ENCODE data around the gene KCNK10. TPM values are rescaled to one million over a fixed set of nuclear protein-coding genes. Genes with fewer than 3 reads are reported as not detected.

KCNK10 gene
- total and polyA plus RNA-seq, 10 donors = 0.03 to 0.13 (median 0.08) TPM; not detected in 6

GRCh38 chr14:88210426-88210825 lies 112.6 kb downstream of the KCNK10 start:
- Histone ChIP-seq H3K27ac (no peak overlapping the region), H3K4me3 (no peak overlapping the region), H3K9me3 (no peaks in the 10 kb centered on the region), H3K36me3 (no peaks in the 10 kb centered on the region), H3K27me3 (replicated peaks in 1 of 7) (peaks cover 0 to 18% (median 0%) of the 10 kb centered on the region in 7 donors), H3K4me1 (no peaks in the 10 kb centered on the region)
- 66 to 79% (median 73%) methylated on average over 8 of the region's 8 CpGs for WGBS, 5 donors
- no peak for DNase-seq
- intact Hi-C loops (cut with DNase I; ENCODE audit: low total_unique reads) = no loop called here
- TF ChIP-seq POLR2AphosphoS5 (IDR thresholded peaks at IDR 0.05) (no peak), POLR2A (IDR thresholded peaks at IDR 0.05) (no peak), CTCF (IDR thresholded peaks at IDR 0.05 in 8 of 11, conservative IDR thresholded peaks at IDR 0.05 in 3 of 11) (no peak)

DNA sequence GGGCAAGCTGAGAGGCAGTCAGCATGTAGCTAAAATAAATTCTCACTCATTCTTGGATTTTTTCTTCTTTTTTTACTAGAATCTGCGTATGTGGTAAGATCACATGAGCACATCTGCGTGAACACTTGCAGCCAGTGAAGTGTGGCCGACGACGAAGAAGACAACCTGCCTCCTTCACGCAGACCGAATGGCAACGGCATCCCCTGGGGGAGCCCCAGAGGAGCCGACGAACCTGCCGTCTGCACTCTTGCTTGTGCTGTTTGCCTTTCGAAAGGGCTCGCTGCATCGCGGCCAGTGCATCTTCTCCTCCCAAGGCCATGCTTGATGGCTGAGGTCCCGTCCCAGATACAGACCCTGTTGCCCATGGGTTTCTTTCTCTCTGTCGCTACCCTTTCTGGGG lies 113.8 kb downstream of the KCNK10 start:
- H3K4me1 ChIP-seq = no peaks in the 10 kb centered on the region
- H3K4me3 ChIP-seq = no peak overlapping the region
- H3K36me3 ChIP-seq = no peaks in the 10 kb centered on the region
- intact Hi-C loops (cut with DNase I; ENCODE audit: low total_unique reads) = no loop called here
- TF ChIP-seq CTCF (IDR thresholded peaks at IDR 0.05 in 8 of 11, conservative IDR thresholded peaks at IDR 0.05 in 3 of 11) = no peak
- no peak for TF ChIP-seq POLR2A (IDR thresholded peaks at IDR 0.05)
- TF ChIP-seq POLR2AphosphoS5 (IDR thresholded peaks at IDR 0.05) = no peak
- peaks cover 0 to 18% (median 0%) of the 10 kb centered on the region in 7 donors for H3K27me3 ChIP-seq (replicated peaks in 1 of 7)
- no peak for DNase-seq
- H3K9me3 ChIP-seq = no peaks in the 10 kb centered on the region
- H3K27ac ChIP-seq = no peak overlapping the region
- 70 to 85% (median 82%) methylated on average over 17 of the region's 17 CpGs for WGBS, 5 donors

GRCh38 chr14:88208858-88209257 lies 114.2 kb downstream of the KCNK10 start:
- intact Hi-C loops (cut with DNase I; ENCODE audit: low total_unique reads) = no loop called here
- 26 to 69% (median 50%) methylated on average over 5 of the region's 5 CpGs for WGBS, 5 donors
- Histone ChIP-seq H3K36me3 (no peaks in the 10 kb centered on the region), H3K27me3 (replicated peaks in 1 of 7) (peaks cover 0 to 18% (median 0%) of the 10 kb centered on the region in 7 donors), H3K27ac (no peak overlapping the region), H3K4me3 (no peak overlapping the region), H3K9me3 (no peaks in the 10 kb centered on the region), H3K4me1 (no peaks in the 10 kb centered on the region)
- TF ChIP-seq POLR2AphosphoS5 (IDR thresholded peaks at IDR 0.05) (no peak), POLR2A (IDR thresholded peaks at IDR 0.05) (no peak), CTCF (IDR thresholded peaks at IDR 0.05 in 8 of 11, conservative IDR thresholded peaks at IDR 0.05 in 3 of 11) (no peak)
- no peak for DNase-seq

DNA sequence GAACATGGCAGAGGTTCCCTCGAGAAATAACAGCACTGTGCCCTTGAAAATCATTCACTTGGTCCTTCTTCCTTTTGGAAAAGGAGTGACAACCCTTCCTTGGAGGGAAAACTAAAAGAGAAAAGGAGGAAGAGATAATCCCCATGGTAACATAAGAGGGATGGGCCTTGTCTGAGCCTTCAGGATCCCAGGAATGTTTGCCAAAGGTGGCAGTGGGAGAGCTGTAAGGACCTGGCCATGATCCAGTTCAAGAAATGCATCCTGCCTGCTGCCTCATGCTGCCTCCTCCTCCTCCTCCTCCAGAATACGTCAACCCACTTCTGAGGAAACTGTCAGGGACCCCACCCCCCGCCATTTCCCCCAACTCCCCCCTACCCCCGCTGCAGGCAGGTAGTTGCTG lies 118.8 kb downstream of the KCNK10 start:
- Histone ChIP-seq H3K27me3 (replicated peaks in 1 of 7) (peaks cover 0 to 14% (median 0%) of the 10 kb centered on the region in 7 donors), H3K27ac (no peak overlapping the region), H3K4me1 (no peaks in the 10 kb centered on the region), H3K4me3 (no peak overlapping the region), H3K9me3 (no peaks in the 10 kb centered on the region), H3K36me3 (no peaks in the 10 kb centered on the region)
- no peak for TF ChIP-seq POLR2A (IDR thresholded peaks at IDR 0.05)
- no peak for TF ChIP-seq CTCF (IDR thresholded peaks at IDR 0.05 in 8 of 11, conservative IDR thresholded peaks at IDR 0.05 in 3 of 11)
- TF ChIP-seq POLR2AphosphoS5 (IDR thresholded peaks at IDR 0.05) = no peak
- WGBS, 5 donors = 54 to 59% (median 55%) methylated on average over 4 of the region's 4 CpGs
- no peak for DNase-seq
- intact Hi-C loops (cut with DNase I; ENCODE audit: low total_unique reads) = no loop called here
